Left cardiac atrium (tissue), 4 donors: Measurements from ENCODE around the gene IDE. TPM values are rescaled to one million over a fixed set of nuclear protein-coding genes. Genes with fewer than 3 reads are reported as not detected.
A peak's percentile ranks its signal among the peaks of the same experiment; 100 is the strongest.
"Not testable (repeated sequence)": the region's sequence is repeated elsewhere in the genome, so short reads cannot be mapped to it uniquely, and the experiment has no call there.

ENCODE experiments used
- ATAC-seq, 2 donors: fragments of 200-7000 bp; cut with Tn5 transposase; one replicate each; pipeline ENCODE4 v1.9.1; 2020; ENCODE audit warnings: mild to moderate bottlenecking in 2 of 2, moderate library complexity in 2 of 2
- DNase-seq: peaks from one replicate; pipeline ENCODE4 v3.0.0-alpha.2; 2020
- intact Hi-C, 2 donors: fragments of 100-400 bp; cut with DNase I; formaldehyde crosslinking; loops; one replicate each; pipeline versions ENCODE4 v1.14.1 to v1.15.1; 2022 to 2023
- long read RNA-seq: library from polyadenylated mRNA; unstranded; transcript quantifications from one replicate; pipeline ENCODE4 v2.0.0, GENCODE V29; 2021
- total RNA-seq, 2 donors: library from RNA; stranded (reverse); fragmentation: NEBNext Ultra II Directional; extraction: Animal tissue kit (Norgen Biotek cat#: 25700); gene quantifications; one replicate each; pipeline ENCODE4 v1.2.1, GENCODE V29; 2021
- donor health status: DM: no; HTN: yes; CAD: no.
- donor health status: DM: no; HTN: yes; CAD: no; lungs with severe emphysema.
- donor health status: DM: yes; HTN: yes; CAD: no.
- donor health status: Dilated cardiomyopathy.

Gene IDE
- total RNA-seq, result 10 to 100 TPM; 42.4 to 46.1 TPM
- long read RNA-seq, full-length matches to known transcripts, result 14 of 19 reads
- long read RNA-seq, partial matches to known transcripts, result 3 of 19 reads
- long read RNA-seq, other reads (novel, unspliced or antisense), result 2 of 19 reads

- DNase-seq (peak; percentile 89), ATAC-seq (peak; percentile 96 to 97)
- intact Hi-C loops, result loop anchor here (1.0 to 2.0 kb wide), 2 partner anchors 57 kb away; no protein-coding TSS in a partner anchor
Observed at GRCh38 chr10:92573798-92574547, at the start of gene IDE. Gene IDE (minus strand): TSS chr10:92574093. CDS start chr10:92574019, 74 bp downstream.

DNA sequence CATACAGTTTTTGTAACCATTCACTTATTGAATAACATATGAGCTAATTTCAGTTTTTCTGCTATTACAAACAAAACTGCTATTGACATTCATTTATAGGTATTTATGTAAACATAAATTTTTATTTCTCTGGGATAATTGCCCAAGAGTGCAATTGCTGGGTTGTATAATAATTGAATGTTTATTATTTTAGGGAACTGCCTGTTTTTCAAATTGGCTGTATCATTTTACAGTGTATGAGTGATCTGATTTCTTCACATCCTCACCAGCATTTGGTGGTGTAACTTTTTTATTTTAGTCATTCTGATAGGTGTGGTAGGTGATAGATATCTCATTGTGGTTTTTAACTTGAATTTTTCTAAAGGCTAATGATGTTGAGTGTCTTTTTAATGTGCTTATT is 45.5 kb upstream of the IDE start:
- intact Hi-C loops, result no loop called here
- no peak for ATAC-seq
- no peak for DNase-seq

DNA sequence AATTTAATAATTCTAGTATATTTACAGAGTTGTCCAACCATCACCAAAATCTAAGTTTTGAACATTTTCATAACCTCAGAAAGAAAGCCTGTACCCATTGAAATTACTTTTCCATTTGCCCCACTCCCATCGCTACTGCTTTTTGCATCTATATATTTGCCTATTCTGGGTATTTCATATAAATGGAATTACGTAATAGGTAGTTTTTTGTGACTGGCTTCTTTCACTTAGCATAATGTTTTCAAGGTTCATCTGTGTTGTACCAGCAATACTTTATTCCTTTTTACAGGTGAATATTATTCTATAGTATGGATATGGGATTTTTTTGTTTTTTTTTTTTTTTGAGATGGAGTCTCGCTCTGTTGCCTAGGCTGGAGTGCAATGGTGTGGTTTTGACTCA is 41.6 kb upstream of the IDE start:
- DNase-seq (no peak), ATAC-seq (no peak)
- intact Hi-C loops, result no loop called here

- no peak for DNase-seq
- intact Hi-C loops, result no loop called here
- no peak for ATAC-seq
Observed at GRCh38 chr10:92604841-92605240, 30.9 kb upstream of the IDE start.

GRCh38 chr10:92598321-92598720 is 24.4 kb upstream of the IDE start:
- DNase-seq (no peak), ATAC-seq (no peak)
- intact Hi-C loops, result no loop called here

- intact Hi-C loops, result no loop called here
- DNase-seq (no peak), ATAC-seq (no peak)
Observed at GRCh38 chr10:92595505-92595904, 21.6 kb upstream of the IDE start.

DNA sequence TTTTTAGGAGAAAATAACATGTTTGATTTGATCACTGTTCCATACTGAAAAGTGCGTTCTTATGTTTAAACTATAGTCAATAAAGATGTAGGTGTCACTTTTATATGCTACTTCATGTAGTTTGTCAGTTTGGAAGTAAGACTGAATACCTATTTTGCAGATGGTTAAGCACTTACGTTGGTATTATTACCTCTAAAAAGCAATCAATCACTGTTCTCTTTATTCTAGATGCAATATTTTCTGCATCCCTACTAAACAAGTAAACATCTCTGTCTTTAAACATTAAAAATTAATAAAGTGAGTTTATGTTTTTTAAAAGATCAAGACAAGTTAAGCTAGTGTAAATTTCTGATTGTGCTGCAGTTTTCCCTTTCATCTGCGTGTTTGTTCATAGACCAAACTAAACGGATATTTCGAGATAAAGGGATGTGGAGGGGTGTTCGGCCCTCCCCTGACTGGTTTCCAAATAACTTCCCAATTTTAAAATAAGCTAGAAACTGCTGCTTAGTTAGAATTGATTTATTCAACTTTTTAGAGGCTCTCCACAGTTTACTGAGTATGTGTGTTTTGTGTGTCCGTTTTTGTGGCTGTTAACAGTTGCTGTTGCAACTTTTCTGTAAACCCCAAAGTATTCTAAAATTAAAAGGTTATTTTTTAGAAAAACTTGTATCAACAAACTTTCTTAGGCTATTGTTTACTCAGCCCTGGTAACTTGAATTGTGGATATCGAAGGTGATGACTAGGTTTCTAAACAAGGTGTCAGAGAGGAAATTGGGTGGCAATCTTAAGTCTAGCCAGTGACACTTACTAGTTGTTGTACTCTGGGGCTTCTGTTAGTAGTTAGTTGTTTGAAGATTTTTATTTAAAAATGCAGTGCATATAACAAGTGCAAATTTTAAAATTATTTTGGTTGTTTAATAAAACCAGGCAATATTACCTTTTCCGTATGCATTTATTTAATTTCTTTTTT is 20.0 kb upstream of the IDE start:
- DNase-seq (no peak), ATAC-seq (no peak)
- intact Hi-C loops, result loop anchor here in 1 of 2 donors (5.0 kb wide), 1 partner anchor 288 kb away; no protein-coding TSS in a partner anchor

GRCh38 chr10:92592761-92593618 is 19.1 kb upstream of the IDE start, which contains the start of gene KIF11:
Gene KIF11 (plus strand): TSS chr10:92593130. CDS start chr10:92593376, 246 bp downstream.
- intact Hi-C loops, result loop anchor here in 1 of 2 donors (5.0 kb wide), 1 partner anchor 289 kb away; no protein-coding TSS in a partner anchor

DNA sequence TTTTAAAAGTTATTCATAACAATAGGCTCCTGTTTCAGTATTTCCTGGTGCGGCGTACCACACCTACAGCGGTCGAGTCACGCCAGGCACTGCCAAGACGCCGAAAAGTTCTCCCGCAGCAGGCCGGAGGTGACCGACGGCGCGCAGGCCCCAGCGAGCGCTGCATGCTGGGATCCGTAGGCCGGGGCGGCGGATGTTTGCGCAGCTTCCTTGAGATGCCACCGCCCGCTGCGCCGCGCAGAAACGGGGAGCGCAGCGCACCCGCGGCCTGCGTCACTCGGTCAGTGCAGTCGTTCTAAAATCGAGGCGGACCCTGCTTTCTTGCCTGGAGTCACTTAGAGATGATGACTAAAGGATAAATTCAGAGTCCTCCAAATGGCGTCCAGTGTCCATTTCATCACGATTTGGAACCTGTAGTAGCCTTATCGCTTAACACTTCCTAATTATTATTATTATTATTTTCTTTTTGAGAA is 17.7 kb upstream of the IDE start:
- intact Hi-C loops, result loop anchor here in 1 of 2 donors (5.0 kb wide), 1 partner anchor 291 kb away; no protein-coding TSS in a partner anchor
- ATAC-seq (peak; percentile 94 to 95), DNase-seq (peak; percentile 95)

More at GRCh38 chr10:92592761-92593618, 19.1 kb upstream of the IDE start, which contains the start of gene KIF11:
- DNase-seq, result peak; percentile 99
- ATAC-seq, result peak; percentile 96 to 97

DNA sequence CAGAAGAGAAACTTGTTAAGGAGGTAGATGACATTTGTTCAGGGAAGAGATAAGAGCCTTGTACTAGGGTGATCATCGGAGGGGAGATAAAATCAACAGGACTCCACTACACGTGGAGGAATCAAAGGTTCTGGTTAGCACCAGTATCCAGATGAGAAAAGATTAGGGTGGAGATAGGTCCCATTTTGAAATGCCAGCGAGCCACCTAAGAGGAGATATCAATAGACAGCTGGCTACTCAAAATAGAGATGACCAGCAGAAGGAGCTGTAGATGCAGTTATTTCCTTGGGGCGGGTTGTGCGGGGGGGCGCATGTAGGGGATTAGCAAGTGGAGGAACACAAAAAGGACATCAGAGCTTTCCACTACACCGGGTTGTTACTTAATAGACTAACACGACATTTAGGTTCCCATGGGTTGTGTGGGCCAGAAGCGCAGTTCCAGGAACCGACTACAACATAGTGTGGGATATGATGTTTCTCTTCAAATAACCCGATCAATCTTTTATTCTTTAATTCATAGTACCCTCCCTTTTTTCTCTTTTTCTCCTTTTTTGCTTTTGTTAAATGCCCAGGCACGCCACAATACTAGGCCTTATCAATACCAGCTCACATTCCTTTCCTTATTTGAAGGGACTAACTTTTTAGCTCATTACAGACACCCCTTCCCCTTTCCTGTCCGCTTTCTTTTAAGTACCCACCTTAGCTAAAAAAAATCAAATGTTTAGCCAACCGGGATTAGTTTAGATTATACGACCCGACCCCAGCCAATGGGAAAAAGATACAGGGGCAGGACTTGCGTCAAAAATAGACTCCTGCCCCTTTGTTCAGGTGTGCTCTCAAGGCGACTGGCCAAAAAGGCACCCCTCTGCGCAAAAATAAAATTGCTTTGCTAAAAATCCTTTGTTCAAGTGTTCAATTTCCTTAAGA is 17.0 kb upstream of the IDE start:
- intact Hi-C loops, result loop anchor here in 1 of 2 donors (5.0 kb wide), 1 partner anchor 291 kb away; no protein-coding TSS in a partner anchor
- peak; percentile 54 for DNase-seq
- peak; percentile 6 for ATAC-seq

- intact Hi-C loops, DNase-seq, ATAC-seq: not testable (repeated sequence)
Observed at GRCh38 chr10:92582347-92582746, 8.5 kb upstream of the IDE start.

DNA sequence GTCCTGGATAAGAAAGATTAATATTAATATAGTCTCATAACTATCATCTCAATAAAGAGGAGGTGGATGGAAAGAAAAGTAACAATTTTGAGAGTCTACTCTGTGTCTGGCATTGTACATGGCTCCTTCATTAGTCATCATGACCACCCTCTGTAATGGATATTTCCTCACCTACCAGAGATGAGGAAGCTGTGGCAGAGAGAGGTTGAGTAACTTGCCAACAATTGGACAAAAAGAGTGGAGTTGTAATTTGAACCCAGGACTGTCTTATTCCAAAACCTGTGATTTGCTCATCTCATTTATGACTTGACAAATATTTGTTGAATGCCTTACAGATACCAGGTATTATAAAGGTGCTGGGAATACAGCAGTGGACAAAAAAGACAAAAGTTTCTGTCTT is 2.1 kb upstream of the IDE start:
- intact Hi-C loops, result loop anchor here in 1 of 2 donors (2.0 kb wide), 1 partner anchor 59 kb away; no protein-coding TSS in a partner anchor

DNA sequence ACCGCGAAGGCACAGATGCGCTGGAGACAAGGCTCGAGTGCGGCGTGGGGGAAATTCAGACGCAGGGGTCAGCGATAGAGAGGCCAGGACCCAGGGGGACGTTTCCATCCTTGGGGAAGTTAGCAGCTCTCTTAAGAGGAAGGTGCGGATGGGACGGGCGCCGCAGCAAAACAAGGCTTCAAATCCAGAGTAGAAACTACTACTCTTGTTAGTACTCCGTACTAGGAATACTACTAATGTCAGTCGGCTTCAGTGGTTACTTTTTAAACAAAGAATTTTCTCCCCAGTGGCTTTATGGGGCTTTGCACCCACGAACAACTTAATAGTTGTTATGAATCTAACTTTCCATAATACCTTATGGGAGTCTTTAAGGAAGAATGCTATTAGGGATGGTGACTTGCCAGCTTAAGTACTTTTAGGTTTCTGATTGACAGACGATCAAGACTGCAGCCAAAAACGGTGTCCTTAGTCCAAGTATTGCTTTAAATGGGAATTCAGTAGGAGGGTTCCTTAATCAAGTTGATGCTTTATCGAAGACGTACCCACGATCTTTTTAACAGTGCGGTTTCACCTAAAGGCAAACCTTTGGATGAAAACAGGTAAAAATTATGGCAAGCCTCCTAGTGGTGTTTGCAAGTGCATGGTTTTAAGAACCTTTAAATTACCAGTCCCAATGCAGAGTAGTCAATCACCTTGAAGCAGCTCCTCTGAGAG is 812 bp upstream of the IDE start:
- intact Hi-C loops, result loop anchor here (1.0 to 2.0 kb wide), 2 partner anchors 57 to 58 kb away; no protein-coding TSS in a partner anchor
- ATAC-seq, result no peak
- DNase-seq, result no peak

More for the DNA sequence above, 2.1 kb upstream of the IDE start:
- no peak for DNase-seq
- no peak for ATAC-seq

- DNase-seq, result no peak
- peak; percentile 20 to 48 for ATAC-seq
- intact Hi-C loops, result no loop called here
Observed at GRCh38 chr10:92573091-92573797, 649 bp downstream of the IDE start.

DNA sequence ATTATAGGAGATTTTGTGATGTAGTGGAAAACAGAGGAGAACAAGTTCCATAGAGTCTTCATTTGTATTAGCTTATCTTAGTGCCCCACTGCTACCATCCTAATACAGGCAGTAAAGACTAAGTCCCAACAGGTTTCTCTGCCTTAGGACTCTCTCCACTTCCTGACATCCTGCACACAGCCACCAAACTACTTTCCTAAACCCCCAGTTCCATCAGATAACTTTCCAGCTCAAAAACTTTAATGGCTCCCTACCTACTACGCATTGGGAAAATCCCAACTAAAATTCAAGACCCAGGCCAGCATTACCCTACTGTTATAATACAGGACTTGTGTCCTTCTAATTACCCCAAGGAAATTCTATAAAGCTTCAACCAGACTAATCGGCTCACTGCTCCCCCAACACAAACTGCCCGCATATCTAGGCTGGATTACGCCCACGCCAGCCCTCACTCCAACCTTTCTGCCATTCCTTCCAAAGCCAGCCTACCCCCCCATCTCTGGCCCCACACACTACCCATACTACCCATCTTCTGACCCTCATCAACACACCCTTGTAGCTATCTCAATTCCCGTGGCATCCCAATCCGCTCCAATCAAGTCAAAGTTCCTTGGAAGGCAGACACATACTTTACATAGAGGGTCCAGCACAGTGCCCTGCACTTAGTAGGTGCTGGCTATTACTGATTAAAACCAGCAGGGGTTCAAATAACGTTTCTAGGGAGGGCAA is 1.4 kb downstream of the IDE start:
- intact Hi-C loops, result no loop called here
- DNase-seq (no peak), ATAC-seq (no peak)
